ENCODE results near the gene FBXO11.

- TF ChIP-seq, protein P1, sequence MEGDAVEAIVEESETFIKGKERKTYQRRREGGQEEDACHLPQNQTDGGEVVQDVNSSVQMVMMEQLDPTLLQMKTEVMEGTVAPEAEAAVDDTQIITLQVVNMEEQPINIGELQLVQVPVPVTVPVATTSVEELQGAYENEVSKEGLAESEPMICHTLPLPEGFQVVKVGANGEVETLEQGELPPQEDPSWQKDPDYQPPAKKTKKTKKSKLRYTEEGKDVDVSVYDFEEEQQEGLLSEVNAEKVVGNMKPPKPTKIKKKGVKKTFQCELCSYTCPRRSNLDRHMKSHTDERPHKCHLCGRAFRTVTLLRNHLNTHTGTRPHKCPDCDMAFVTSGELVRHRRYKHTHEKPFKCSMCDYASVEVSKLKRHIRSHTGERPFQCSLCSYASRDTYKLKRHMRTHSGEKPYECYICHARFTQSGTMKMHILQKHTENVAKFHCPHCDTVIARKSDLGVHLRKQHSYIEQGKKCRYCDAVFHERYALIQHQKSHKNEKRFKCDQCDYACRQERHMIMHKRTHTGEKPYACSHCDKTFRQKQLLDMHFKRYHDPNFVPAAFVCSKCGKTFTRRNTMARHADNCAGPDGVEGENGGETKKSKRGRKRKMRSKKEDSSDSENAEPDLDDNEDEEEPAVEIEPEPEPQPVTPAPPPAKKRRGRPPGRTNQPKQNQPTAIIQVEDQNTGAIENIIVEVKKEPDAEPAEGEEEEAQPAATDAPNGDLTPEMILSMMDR (IDR thresholded peaks at IDR 0.05), result no peak
- TF ChIP-seq POLR2A (IDR thresholded peaks at IDR 0.05), result no peak
These were observed 62.9 kb downstream of the FBXO11 start for GRCh38 chr2:47843407-47843806.

Measured in heart left ventricle (tissue), 13 donors.